NCI-H128 (cell line): ENCODE results near the gene FLNB.

ENCODE experiments used
- DNase-seq: peaks from one replicate; lab custom pipeline; 2025; ENCODE audit not compliant: unreplicated experiment; lab: John Stamatoyannopoulos, UW

FLNB gene

GRCh38 chr3:58158442-58159153, 150.4 kb downstream of the FLNB start:
- DNase-seq: no peak

- DNase-seq: no peak
Observed at GRCh38 chr3:58160399-58160798, 152.2 kb downstream of the FLNB start.

GRCh38 chr3:58161435-58162398, 153.5 kb downstream of the FLNB start:
- DNase-seq: no peak

GRCh38 chr3:58163234-58163633, 155.0 kb downstream of the FLNB start:
- no peak for DNase-seq

GRCh38 chr3:58164199-58164879, 156.1 kb downstream of the FLNB start:
- DNase-seq: no peak

GRCh38 chr3:58164906-58165821, 156.9 kb downstream of the FLNB start:
- DNase-seq: no peak

GRCh38 chr3:58167431-58168351, 159.5 kb downstream of the FLNB start:
- no peak for DNase-seq

- no peak for DNase-seq
Observed at GRCh38 chr3:58168498-58168897, 160.3 kb downstream of the FLNB start.

- DNase-seq: no peak
Observed at GRCh38 chr3:58169371-58169770, 161.1 kb downstream of the FLNB start.

- DNase-seq: no peak
Observed at GRCh38 chr3:58170376-58170775, 162.2 kb downstream of the FLNB start.

GRCh38 chr3:58171126-58171525, 162.9 kb downstream of the FLNB start:
- no peak for DNase-seq

GRCh38 chr3:58173029-58173668, 164.9 kb downstream of the FLNB start:
- no peak for DNase-seq

GRCh38 chr3:58173669-58174398, 165.6 kb downstream of the FLNB start:
- DNase-seq: peak; percentile 44

GRCh38 chr3:58175187-58175436, 166.9 kb downstream of the FLNB start:
- DNase-seq: no peak

GRCh38 chr3:58175437-58176184, 167.4 kb downstream of the FLNB start:
- DNase-seq: peak; percentile 26

GRCh38 chr3:58176185-58176530, 167.9 kb downstream of the FLNB start:
- DNase-seq: no peak

GRCh38 chr3:58176827-58177489, 168.7 kb downstream of the FLNB start:
- no peak for DNase-seq
